Activated naive CD4-positive, alpha-beta T cell treated with anti-CD3 and anti-CD28 coated beads for 36 hours (primary cell): ENCODE results near the gene KCNQ2. TPM values are rescaled to one million over a fixed set of nuclear protein-coding genes. Genes with fewer than 3 reads are reported as not detected.

Experiments
- CTCF ChIA-PET: fragments of 350-600 bp; sonication (Branson Sonifier 250); formaldehyde crosslinking; loops from one replicate; lab custom pipeline; 2021; ENCODE audit warnings: antibody characterized with exemption; lab: Charles Lee
- DNase-seq: peaks from one replicate; pipeline ENCODE4 v3.0.0-alpha.2; 2020
- H3K27ac Mint-ChIP-seq: one replicate; pipeline ENCODE4 v1.8.0; 2021; ENCODE audit warnings: mild to moderate bottlenecking, mixed read lengths
- H3K27me3 Mint-ChIP-seq: one replicate; pipeline ENCODE4 v1.8.0; 2021; ENCODE audit warnings: low read depth, mixed read lengths
- H3K36me3 Mint-ChIP-seq: one replicate; pipeline ENCODE4 v1.8.0; 2021; ENCODE audit warnings: low read depth, mixed read lengths
- H3K4me1 Mint-ChIP-seq: one replicate; pipeline ENCODE4 v1.8.0; 2021; ENCODE audit warnings: low read depth, mixed read lengths
- H3K4me3 Mint-ChIP-seq: one replicate; pipeline ENCODE4 v1.8.0; 2021; ENCODE audit warnings: mild to moderate bottlenecking, moderate library complexity, mixed read lengths
- H3K9me3 Mint-ChIP-seq: one replicate; pipeline ENCODE4 v1.8.0; 2021; ENCODE audit warnings: mixed read lengths
- intact Hi-C: fragments of 100-400 bp; cut with micrococcal nuclease; formaldehyde crosslinking; loops from one replicate; pipeline ENCODE4 v1.15.1; 2023
- total RNA-seq, 2 experiments: library from RNA; stranded (reverse); gene quantifications; one replicate each; pipeline ENCODE4 v1.2.3, GENCODE V29; 2021

The KCNQ2 gene
- total RNA-seq, 2 experiments from 2014 or later, result not detected

DNA sequence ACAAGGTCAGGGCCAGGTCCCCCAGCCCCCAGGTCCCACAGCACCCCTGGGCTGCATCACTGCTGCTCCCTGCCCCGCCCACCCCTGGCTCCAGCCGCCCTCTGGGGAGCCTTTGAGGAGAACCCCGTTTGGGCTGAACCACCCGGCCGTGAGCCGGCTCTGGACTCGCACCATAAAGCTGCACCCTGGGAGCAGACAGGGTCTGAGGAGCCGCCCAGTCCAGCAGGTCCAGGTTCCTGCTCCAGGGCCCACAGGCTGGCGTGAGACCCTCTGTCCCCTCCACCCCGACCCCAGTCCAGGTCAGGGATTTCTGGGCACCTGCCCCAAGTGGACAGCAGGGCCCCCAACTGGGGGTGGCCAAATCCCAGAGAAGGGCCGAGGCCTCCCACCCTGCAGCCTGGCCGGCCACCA is 119.6 kb downstream of the KCNQ2 start:
- Mint-ChIP-seq H3K4me3 (no peak overlapping the region), H3K4me1 (no peaks in the 10 kb centered on the region), H3K9me3 (no peaks in the 10 kb centered on the region), H3K36me3 (no peaks in the 10 kb centered on the region), H3K27me3 (peaks cover 4% of the 10 kb centered on the region), H3K27ac (no peak overlapping the region)
- intact Hi-C loops, result no loop called here
- CTCF ChIA-PET, result no interaction called here
- DNase-seq, result no peak

DNA sequence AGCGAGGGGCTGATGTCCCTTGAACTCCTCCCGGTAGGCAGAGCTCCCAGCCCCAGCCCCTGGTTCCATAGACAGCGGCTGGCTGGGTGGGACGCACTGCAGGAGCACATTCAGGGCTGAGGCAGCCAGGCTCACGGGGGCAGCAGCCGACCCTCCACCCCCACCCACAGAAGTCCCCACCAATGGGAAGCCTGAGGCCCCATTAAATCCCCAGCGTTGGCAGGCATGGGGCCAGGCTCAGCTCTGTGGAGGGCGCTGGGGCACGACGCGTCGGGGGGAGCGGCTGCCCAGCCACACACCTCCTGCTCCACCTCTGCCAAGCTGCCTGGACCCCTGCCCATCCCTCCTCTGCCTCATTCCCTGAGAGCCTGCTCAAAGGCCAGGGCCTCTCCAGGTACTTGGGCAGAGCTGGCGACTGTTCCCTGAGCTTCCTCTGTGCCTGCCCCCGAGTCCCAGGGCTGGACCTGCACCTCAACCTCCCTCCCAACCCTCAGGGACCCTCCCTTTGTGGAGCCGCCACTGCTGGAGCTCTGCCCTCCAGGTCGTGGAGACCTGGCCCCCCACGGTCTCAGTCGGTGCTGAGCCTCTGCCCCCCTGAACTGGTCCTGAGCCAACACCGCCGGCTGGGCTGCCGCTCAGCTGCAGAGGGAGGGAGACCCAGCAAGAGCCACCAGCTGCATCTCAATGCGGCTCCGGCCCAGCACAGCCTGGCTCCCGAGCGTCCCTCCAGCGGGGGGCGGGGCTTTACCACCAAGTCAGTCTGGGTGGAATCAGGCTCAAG is 120.5 kb downstream of the KCNQ2 start:
- Mint-ChIP-seq H3K36me3 (no peaks in the 10 kb centered on the region), H3K27me3 (peaks cover 4% of the 10 kb centered on the region), H3K4me3 (no peak overlapping the region), H3K4me1 (no peaks in the 10 kb centered on the region), H3K27ac (no peak overlapping the region), H3K9me3 (no peaks in the 10 kb centered on the region)
- intact Hi-C loops, result no loop called here
- CTCF ChIA-PET, result interaction anchor here (0.6 kb wide), 1 partner anchor 16 kb away, joined by 3 read pairs; no protein-coding TSS in a partner anchor
- DNase-seq, result no peak

DNA sequence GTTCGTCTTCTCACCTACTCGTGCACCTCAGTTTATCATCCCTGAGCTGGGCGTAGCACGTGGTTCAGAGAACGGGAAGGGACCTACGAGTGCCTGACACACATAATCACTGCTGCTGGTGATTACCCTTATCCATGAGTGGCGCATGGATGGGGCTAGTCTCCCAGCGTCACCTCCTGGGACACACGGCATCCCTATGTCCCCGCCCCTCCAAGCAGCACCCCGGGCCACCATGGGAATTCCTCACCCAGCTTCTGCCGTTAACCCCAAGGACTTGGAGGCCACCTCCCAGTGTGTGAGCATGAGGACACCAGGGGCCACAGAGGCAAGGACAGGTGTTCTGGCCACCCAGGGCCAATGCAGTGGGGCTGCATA is 121.1 kb downstream of the KCNQ2 start:
- Mint-ChIP-seq H3K27me3 (peaks cover 4% of the 10 kb centered on the region), H3K36me3 (no peaks in the 10 kb centered on the region), H3K4me3 (no peak overlapping the region), H3K4me1 (no peaks in the 10 kb centered on the region), H3K27ac (no peak overlapping the region), H3K9me3 (no peaks in the 10 kb centered on the region)
- DNase-seq, result no peak
- CTCF ChIA-PET, result no interaction called here
- intact Hi-C loops, result no loop called here

DNA sequence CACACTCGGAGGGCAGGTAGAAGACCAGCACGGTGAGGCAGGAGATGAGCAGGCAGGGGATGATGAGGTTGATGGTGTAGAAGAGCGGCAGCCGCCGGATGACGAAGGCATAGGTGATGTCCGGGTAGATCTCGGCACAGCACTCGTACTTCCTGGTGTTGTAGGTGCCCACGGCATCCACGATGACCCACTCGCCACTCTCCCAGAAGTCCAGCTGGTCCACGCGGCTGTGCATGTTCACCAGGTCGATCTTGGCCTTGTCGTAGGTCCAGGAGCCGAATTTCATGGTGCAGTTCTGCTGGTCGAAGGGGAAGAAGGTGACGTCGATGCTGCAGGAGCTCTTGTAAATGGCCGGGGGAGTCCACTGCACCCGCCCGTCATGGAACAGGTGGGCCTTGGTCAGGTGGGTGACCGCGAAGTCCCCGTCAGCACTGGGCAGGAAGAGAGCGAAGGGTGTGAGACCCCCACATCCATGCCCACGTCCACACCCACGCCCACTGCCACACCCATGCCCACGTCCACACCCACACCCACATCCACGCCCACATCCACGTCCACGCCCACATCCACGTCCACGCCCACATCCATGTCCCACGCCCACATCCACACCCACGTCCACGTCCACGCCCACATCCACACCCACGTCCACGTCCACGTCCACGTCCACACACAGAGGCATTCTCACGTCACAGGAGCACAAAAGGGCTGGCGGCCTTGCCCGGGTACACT is 121.7 kb downstream of the KCNQ2 start:
- no peaks in the 10 kb centered on the region for H3K36me3 Mint-ChIP-seq
- intact Hi-C loops, result no loop called here
- no peak overlapping the region for H3K27ac Mint-ChIP-seq
- CTCF ChIA-PET, result no interaction called here
- no peak for DNase-seq
- no peak overlapping the region for H3K4me3 Mint-ChIP-seq
- peaks cover 4% of the 10 kb centered on the region for H3K27me3 Mint-ChIP-seq
- H3K4me1 Mint-ChIP-seq, result no peaks in the 10 kb centered on the region
- H3K9me3 Mint-ChIP-seq, result no peaks in the 10 kb centered on the region

Other genes with a start within 250 kb of the KCNQ2 start
- not detected for gene BIRC7, start 236.8 kb downstream of the KCNQ2 start, total RNA-seq
- gene NKAIN4, start 218.2 kb downstream of the KCNQ2 start, total RNA-seq, result not detected
- gene ARFGAP1, start 199.8 kb downstream of the KCNQ2 start, total RNA-seq, result 10 to 100 TPM; 82.4 to 89.4 TPM
- gene COL20A1, start 179.5 kb downstream of the KCNQ2 start, total RNA-seq, result under 1 TPM in 1 of 2 experiments, not detected in 1; 0.05 TPM
- gene CHRNA4, start 111.3 kb downstream of the KCNQ2 start, total RNA-seq, result not detected
- under 1 TPM in 1 of 2 experiments, not detected in 1; 0.12 TPM for gene EEF1A2, start 26.4 kb upstream of the KCNQ2 start, total RNA-seq
- 100 to 1,000 TPM; 189 to 194 TPM for gene PPDPF, start 48.1 kb upstream of the KCNQ2 start, total RNA-seq
- under 1 TPM; 0.35 to 0.38 TPM for gene PTK6, start 64.7 kb upstream of the KCNQ2 start, total RNA-seq
- gene SRMS, start 75.1 kb upstream of the KCNQ2 start, total RNA-seq, result not detected
- gene FNDC11, start 81.5 kb upstream of the KCNQ2 start, total RNA-seq, result under 1 TPM in 1 of 2 experiments, not detected in 1; 0.10 TPM
- gene HELZ2, start 101.6 kb upstream of the KCNQ2 start, total RNA-seq, result 10 to 100 TPM; 20.0 to 20.4 TPM
- 10 to 100 TPM; 16.7 to 18.0 TPM for gene GMEB2, start 154.4 kb upstream of the KCNQ2 start, total RNA-seq
- 1 to 10 TPM; 6.7 to 7.3 TPM for gene STMN3, start 180.8 kb upstream of the KCNQ2 start, total RNA-seq
- gene RTEL1, start 185.7 kb upstream of the KCNQ2 start, total RNA-seq, result 10 to 100 TPM; 33.6 to 34.8 TPM
- gene TNFRSF6B, start 224.0 kb upstream of the KCNQ2 start, total RNA-seq, result not detected
- 10 to 100 TPM; 45.6 to 49.2 TPM for gene ARFRP1, start 235.3 kb upstream of the KCNQ2 start, total RNA-seq
- 10 to 100 TPM; 15.3 to 18.0 TPM for gene ZGPAT, start 235.4 kb upstream of the KCNQ2 start, total RNA-seq